ENCODE results near the gene KCNS3.

KCNS3 gene

GRCh38 chr2:17915811-17916518 lies 37.5 kb downstream of the KCNS3 start:
- no peaks in the 10 kb centered on the region for H3K27me3 ChIP-seq (ENCODE audit: control insufficient read depth, insufficient read depth, low read length)
- H3K79me2 ChIP-seq: no peaks in the 10 kb centered on the region
- no peaks in the 10 kb centered on the region for H3K4me1 ChIP-seq
- no peaks in the 10 kb centered on the region for H3K9me3 ChIP-seq (ENCODE audit: control insufficient read depth, low read length)
- no peak overlapping the region for H3K4me3 ChIP-seq (ENCODE audit: low read depth, low read length)
- no peaks in the 10 kb centered on the region for H3K36me3 ChIP-seq (ENCODE audit: control insufficient read depth, insufficient read depth, low read length)
- H3K27ac ChIP-seq: no peak overlapping the region
- no peak for TF ChIP-seq CTCF (IDR thresholded peaks at IDR 0.05)
- no peak overlapping the region for H3K4me2 ChIP-seq (ENCODE audit: low read length)
- no peak overlapping the region for H3K9ac ChIP-seq
- H2AFZ ChIP-seq: no peak overlapping the region

- Histone ChIP-seq H3K4me1 (no peaks in the 10 kb centered on the region), H3K27me3 (ENCODE audit: control insufficient read depth, insufficient read depth, low read length) (no peaks in the 10 kb centered on the region)
- TF ChIP-seq CTCF (IDR thresholded peaks at IDR 0.05): no peak
These were observed 38.1 kb downstream of the KCNS3 start for GRCh38 chr2:17916584-17916983.

GRCh38 chr2:17918789-17919188 lies 40.3 kb downstream of the KCNS3 start:
- Histone ChIP-seq H3K79me2 (no peaks in the 10 kb centered on the region), H3K36me3 (ENCODE audit: control insufficient read depth, insufficient read depth, low read length) (no peaks in the 10 kb centered on the region), H3K27me3 (ENCODE audit: control insufficient read depth, insufficient read depth, low read length) (no peaks in the 10 kb centered on the region), H2AFZ (peak overlapping the region; percentile 20), H3K4me3 (ENCODE audit: low read depth, low read length) (no peak overlapping the region), H3K27ac (no peak overlapping the region), H3K9ac (no peak overlapping the region), H3K4me1 (no peaks in the 10 kb centered on the region), H3K9me3 (ENCODE audit: control insufficient read depth, low read length) (no peaks in the 10 kb centered on the region), H3K4me2 (ENCODE audit: low read length) (no peak overlapping the region)
- TF ChIP-seq CTCF (IDR thresholded peaks at IDR 0.05): peak; percentile 28

More at GRCh38 chr2:17916584-17916983, 38.1 kb downstream of the KCNS3 start:
- H3K9ac ChIP-seq: no peak overlapping the region
- no peak overlapping the region for H2AFZ ChIP-seq
- H3K4me3 ChIP-seq (ENCODE audit: low read depth, low read length): no peak overlapping the region
- H3K9me3 ChIP-seq (ENCODE audit: control insufficient read depth, low read length): no peaks in the 10 kb centered on the region
- no peaks in the 10 kb centered on the region for H3K36me3 ChIP-seq (ENCODE audit: control insufficient read depth, insufficient read depth, low read length)
- no peak overlapping the region for H3K27ac ChIP-seq
- no peaks in the 10 kb centered on the region for H3K79me2 ChIP-seq
- H3K4me2 ChIP-seq (ENCODE audit: low read length): no peak overlapping the region

- H3K36me3 ChIP-seq (ENCODE audit: control insufficient read depth, insufficient read depth, low read length): no peaks in the 10 kb centered on the region
- H3K27ac ChIP-seq: no peak overlapping the region
- H2AFZ ChIP-seq: no peak overlapping the region
- no peaks in the 10 kb centered on the region for H3K9me3 ChIP-seq (ENCODE audit: control insufficient read depth, low read length)
- no peaks in the 10 kb centered on the region for H3K4me1 ChIP-seq
- H3K4me2 ChIP-seq (ENCODE audit: low read length): no peak overlapping the region
- H3K27me3 ChIP-seq (ENCODE audit: control insufficient read depth, insufficient read depth, low read length): no peaks in the 10 kb centered on the region
- H3K4me3 ChIP-seq (ENCODE audit: low read depth, low read length): no peak overlapping the region
- H3K79me2 ChIP-seq: no peaks in the 10 kb centered on the region
- no peak overlapping the region for H3K9ac ChIP-seq
- TF ChIP-seq CTCF (IDR thresholded peaks at IDR 0.05): no peak
These were observed 52.3 kb downstream of the KCNS3 start for GRCh38 chr2:17930773-17931172.

- Histone ChIP-seq H3K4me1 (no peaks in the 10 kb centered on the region), H2AFZ (no peak overlapping the region)
These were observed 54.8 kb downstream of the KCNS3 start for GRCh38 chr2:17933256-17933655.

More at GRCh38 chr2:17933256-17933655, 54.8 kb downstream of the KCNS3 start:
- Histone ChIP-seq H3K79me2 (no peaks in the 10 kb centered on the region), H3K4me2 (ENCODE audit: low read length) (no peak overlapping the region), H3K9me3 (ENCODE audit: control insufficient read depth, low read length) (no peaks in the 10 kb centered on the region), H3K9ac (no peak overlapping the region), H3K27ac (no peak overlapping the region), H3K4me3 (ENCODE audit: low read depth, low read length) (no peak overlapping the region), H3K36me3 (ENCODE audit: control insufficient read depth, insufficient read depth, low read length) (no peaks in the 10 kb centered on the region), H3K27me3 (ENCODE audit: control insufficient read depth, insufficient read depth, low read length) (no peaks in the 10 kb centered on the region)
- no peak for TF ChIP-seq CTCF (IDR thresholded peaks at IDR 0.05)
